Esophagus muscularis mucosa (tissue), 4 donors: ENCODE data around the gene SLCO4A1. TPM values are rescaled to one million over a fixed set of nuclear protein-coding genes. Genes with fewer than 3 reads are reported as not detected.

Experiments
- DNase-seq: peaks from one replicate; pipeline ENCODE4 v3.0.0-alpha.2; 2017; ENCODE audit errors: extremely low spot score
- H3K27ac ChIP-seq, 4 donors: fragments of 200-600 bp; sonication (generic); replicated peaks in 1 of 4; 1 replicate in 3 of 4; 2 replicates in 1 of 4; pipeline ENCODE4 v1.5.1; 2016 to 2019; ENCODE audit warnings: mild to moderate bottlenecking in 1 of 4
- H3K27me3 ChIP-seq, 4 donors: fragments of 200-600 bp; sonication (generic); one replicate each; pipeline versions ENCODE4 v1.5.1 to v1.6.0; 2016 to 2019
- H3K36me3 ChIP-seq, 4 donors: fragments of 200-600 bp; sonication (generic); one replicate each; pipeline ENCODE4 v1.5.1; 2016 to 2019
- H3K4me1 ChIP-seq, 4 donors: fragments of 200-600 bp; sonication (generic); one replicate each; pipeline ENCODE4 v1.5.1; 2016 to 2019
- H3K4me3 ChIP-seq, 4 donors: fragments of 200-600 bp; sonication (generic); 1 replicate in 2 of 4; 2 replicates in 2 of 4; pipeline ENCODE4 v1.5.1; 2016 to 2019; ENCODE audit warnings: mild to moderate bottlenecking in 4 of 4, moderate library complexity in 1 of 4
- H3K9me3 ChIP-seq, 4 donors: fragments of 200-600 bp; sonication (generic); 1 replicate in 3 of 4; 2 replicates in 1 of 4; pipeline ENCODE4 v1.5.1; 2016 to 2019
- EP300 ChIP-seq: sonication (generic); formaldehyde crosslinking; IDR thresholded peaks from one replicate; pipeline ENCODE4 v1.6.1; 2017; ENCODE audit warnings: antibody characterized with exemption
- POLR2A ChIP-seq: fragments of 450-650 bp; IDR thresholded peaks from one replicate; pipeline ENCODE4 v1.6.1; 2017; ENCODE audit warnings: antibody characterized with exemption, moderate library complexity, mild to moderate bottlenecking, low read depth
- POLR2AphosphoS5 ChIP-seq, 2 donors: sonication (generic); formaldehyde crosslinking; IDR thresholded peaks; one replicate each; pipeline ENCODE4 v1.6.1; 2017; ENCODE audit warnings: antibody characterized with exemption in 2 of 2
- WGBS: methylation state at CpG from one replicate; pipeline ENCODE4 v1.1.5; 2018; 5-methylcytosine and 5-hydroxymethylcytosine counted together
- intact Hi-C: fragments of 100-400 bp; cut with DNase I; formaldehyde crosslinking; loops from one replicate; pipeline ENCODE4 v1.15.1; 2023
- total RNA-seq, 4 donors: library from RNA; depleted of rRNA; stranded (reverse); fragments of >200 nt; gene quantifications; one replicate each; pipeline versions ENCODE4 v1.1.0 to v1.2.1, GENCODE V29; 2016
- TF ChIP-seq, protein P1 (sequence below), 3 experiments: fragments of 200-600 bp in 2 of 3; fragments of 450-650 bp in 1 of 3; sonication (generic) in 2 of 3; IDR thresholded peaks; one replicate each; pipeline ENCODE4 v1.5.1; 2017 to 2019; ENCODE audit warnings: antibody characterized with exemption in 3 of 3, mild to moderate bottlenecking in 2 of 3, moderate library complexity in 1 of 3

The SLCO4A1 gene
- total RNA-seq, 4 donors from 2014 or later = 10.0 to 42.4 (median 30.1) TPM

DNA sequence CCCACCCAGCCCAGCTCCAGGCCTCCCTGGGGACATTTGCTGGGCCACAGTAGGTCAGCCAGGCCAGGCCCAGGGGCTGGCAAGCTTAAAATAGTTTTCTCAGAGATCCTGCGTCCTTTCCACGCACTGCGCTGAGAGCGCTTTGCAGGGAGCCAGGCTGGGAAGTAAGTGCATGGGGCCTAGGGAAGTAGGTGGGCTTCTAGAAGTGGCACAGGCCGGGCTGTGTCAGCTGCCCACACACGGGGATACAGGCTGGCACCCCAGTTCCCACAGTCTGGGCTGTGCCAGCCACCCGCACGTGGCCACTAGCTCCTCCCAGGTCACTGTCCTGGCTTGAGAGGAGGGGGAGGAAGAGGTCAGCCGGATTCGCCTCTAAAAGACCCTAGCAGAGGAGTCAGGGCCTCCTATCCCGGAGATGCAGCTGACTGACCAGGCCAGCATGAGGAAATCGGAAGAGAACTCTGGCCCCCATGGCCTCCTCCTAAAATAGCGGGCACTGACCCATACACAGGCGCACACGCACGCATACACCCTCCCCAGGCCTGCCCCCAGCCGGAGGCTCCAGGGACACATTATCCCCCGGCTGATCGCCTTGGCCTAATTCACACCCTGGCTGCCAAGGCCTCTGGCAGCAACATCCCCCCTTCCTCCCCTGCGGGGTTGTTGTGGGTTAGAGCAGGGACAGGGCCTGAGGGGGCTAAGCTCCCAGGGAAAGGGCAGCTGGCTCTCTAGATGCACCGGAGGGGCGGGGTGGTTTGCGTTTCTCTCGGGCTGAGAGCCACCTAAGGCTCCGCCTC, 5.4 kb downstream of the SLCO4A1 start:
- intact Hi-C loops = no loop called here

DNA sequence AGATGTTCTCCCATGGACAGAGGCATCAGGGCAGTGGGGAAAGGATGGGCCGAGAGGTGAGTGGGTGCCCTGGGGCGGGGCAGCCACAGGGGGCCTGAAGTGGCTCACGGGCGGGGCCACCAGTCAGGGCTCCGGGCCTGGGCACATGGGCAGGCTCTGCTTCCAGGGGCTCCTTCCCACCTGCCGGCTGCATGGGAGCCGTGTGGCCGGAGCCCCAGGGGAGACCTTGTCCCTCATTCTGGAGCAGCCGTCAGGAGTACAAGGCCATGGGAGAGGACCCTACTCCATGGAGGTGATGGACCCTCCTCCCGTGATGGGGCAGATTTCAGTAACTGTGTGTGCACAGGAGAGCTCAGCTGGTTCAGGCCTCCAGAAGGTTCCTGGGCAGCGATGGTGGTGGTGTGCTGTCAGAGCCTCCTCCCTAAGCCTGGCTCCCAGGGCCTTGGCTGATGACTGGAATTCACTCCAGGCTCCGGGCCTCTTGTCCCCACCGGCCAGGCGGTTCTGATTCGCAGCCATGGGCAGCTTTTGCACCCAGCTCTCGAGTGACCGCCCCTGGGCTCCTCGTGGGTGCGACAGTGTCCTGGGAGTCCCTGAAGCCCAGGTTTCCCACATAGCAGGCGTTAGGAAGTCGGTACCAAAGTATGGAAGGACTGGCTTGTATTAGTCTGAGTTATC, 6.2 kb downstream of the SLCO4A1 start:
- DNase-seq = no peak
- TF ChIP-seq, protein P1, sequence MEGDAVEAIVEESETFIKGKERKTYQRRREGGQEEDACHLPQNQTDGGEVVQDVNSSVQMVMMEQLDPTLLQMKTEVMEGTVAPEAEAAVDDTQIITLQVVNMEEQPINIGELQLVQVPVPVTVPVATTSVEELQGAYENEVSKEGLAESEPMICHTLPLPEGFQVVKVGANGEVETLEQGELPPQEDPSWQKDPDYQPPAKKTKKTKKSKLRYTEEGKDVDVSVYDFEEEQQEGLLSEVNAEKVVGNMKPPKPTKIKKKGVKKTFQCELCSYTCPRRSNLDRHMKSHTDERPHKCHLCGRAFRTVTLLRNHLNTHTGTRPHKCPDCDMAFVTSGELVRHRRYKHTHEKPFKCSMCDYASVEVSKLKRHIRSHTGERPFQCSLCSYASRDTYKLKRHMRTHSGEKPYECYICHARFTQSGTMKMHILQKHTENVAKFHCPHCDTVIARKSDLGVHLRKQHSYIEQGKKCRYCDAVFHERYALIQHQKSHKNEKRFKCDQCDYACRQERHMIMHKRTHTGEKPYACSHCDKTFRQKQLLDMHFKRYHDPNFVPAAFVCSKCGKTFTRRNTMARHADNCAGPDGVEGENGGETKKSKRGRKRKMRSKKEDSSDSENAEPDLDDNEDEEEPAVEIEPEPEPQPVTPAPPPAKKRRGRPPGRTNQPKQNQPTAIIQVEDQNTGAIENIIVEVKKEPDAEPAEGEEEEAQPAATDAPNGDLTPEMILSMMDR (IDR thresholded peaks at IDR 0.05) = no peak
- TF ChIP-seq EP300 = no peak
- no peak for TF ChIP-seq POLR2A
- TF ChIP-seq POLR2AphosphoS5 (IDR thresholded peaks at IDR 0.05) = no peak
- intact Hi-C loops = no loop called here
- H3K4me1 ChIP-seq = peaks cover 55 to 74% (median 64%) of the 10 kb centered on the region in 4 donors
- H3K36me3 ChIP-seq = peaks cover 0 to 51% (median 5%) of the 10 kb centered on the region in 4 donors
- H3K27me3 ChIP-seq = peaks cover 0 to 35% (median 10%) of the 10 kb centered on the region in 4 donors
- WGBS = 80% methylated on average over 13 of the region's 21 CpGs
- H3K4me3 ChIP-seq = no peak overlapping the region
- H3K27ac ChIP-seq = peak overlapping the region; percentile 38 to 93 (median 56)
- no peaks in the 10 kb centered on the region for H3K9me3 ChIP-seq

More for the DNA sequence above, 5.4 kb downstream of the SLCO4A1 start:
- Histone ChIP-seq H3K27me3 (peaks cover 0 to 43% (median 17%) of the 10 kb centered on the region in 4 donors), H3K27ac (peak overlapping the region; percentile 38 to 93 (median 56)), H3K9me3 (no peaks in the 10 kb centered on the region), H3K4me3 (no peak overlapping the region), H3K4me1 (peaks cover 55 to 74% (median 64%) of the 10 kb centered on the region in 4 donors), H3K36me3 (peaks cover 0 to 47% (median 5%) of the 10 kb centered on the region in 4 donors)
- TF ChIP-seq POLR2AphosphoS5 (IDR thresholded peaks at IDR 0.05) = peak; percentile 22 to 34
- no peak for TF ChIP-seq EP300
- whole genome bisulfite sequencing = 86% methylated on average over 15 of the region's 25 CpGs
- no peak for DNase-seq

- DNase-seq = no peak
- no peak for TF ChIP-seq POLR2AphosphoS5 (IDR thresholded peaks at IDR 0.05)
- TF ChIP-seq EP300 = no peak
- TF ChIP-seq POLR2A = no peak
- TF ChIP-seq, protein P1 (IDR thresholded peaks at IDR 0.05) = no peak
- Histone ChIP-seq H3K36me3 (peaks cover 0 to 54% (median 5%) of the 10 kb centered on the region in 4 donors), H3K9me3 (no peaks in the 10 kb centered on the region), H3K27ac (peak overlapping the region; percentile 38 to 93 (median 56)), H3K4me3 (no peak overlapping the region), H3K27me3 (peaks cover 0 to 29% (median 3%) of the 10 kb centered on the region in 4 donors), H3K4me1 (peaks cover 57 to 72% (median 63%) of the 10 kb centered on the region in 4 donors)
- intact Hi-C loops = no loop called here
- WGBS = 73% methylated on average over 2 of the region's 6 CpGs
Observed at GRCh38 chr20:62649140-62649539, 6.8 kb downstream of the SLCO4A1 start.

DNA sequence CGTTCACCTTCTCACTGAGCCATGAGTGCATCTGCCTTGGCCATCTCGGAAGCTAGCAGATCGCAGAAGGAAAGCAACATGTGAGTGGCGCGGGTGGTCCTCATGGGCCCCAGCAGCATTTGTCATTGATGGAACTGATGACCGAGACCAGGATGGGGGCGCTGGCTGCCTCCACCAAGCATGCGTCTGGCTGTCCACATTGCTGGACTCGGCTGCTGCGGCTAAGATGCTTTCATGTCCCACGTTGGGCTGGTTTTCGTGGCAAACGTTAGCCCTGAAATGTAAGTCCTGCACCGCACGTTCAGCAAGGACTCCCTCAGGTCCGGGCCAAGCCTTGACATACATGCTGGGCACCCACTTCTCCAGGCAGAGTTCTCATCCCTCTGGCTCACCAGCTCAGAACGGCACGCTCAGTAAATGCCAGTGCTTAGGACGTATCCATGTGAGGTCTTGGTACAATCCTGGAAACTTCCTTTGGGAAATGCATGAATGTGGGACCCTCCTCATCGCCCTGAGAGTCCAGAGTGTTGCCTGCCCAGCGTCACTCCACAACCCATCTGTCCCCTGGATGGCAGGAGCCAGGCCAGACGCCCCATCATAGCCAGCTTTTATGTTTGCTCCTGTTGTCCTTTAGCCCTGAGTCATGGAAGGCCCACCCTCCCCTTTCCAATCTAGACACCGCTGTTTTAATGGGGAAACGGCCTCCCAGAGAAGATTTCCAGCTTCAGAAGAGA, 8.4 kb downstream of the SLCO4A1 start:
- 93% methylated on average over 21 of the region's 24 CpGs for WGBS
- intact Hi-C loops = loop anchor here (10.0 kb wide), 1 partner anchor 284 kb away; the partner anchor contains the start of gene GID8
- H3K27me3 ChIP-seq = peaks cover 0 to 13% (median 0%) of the 10 kb centered on the region in 4 donors
- no peak overlapping the region for H3K4me3 ChIP-seq
- H3K9me3 ChIP-seq = no peaks in the 10 kb centered on the region
- peak overlapping the region; percentile 93 to 94 (median 94) for H3K27ac ChIP-seq
- TF ChIP-seq POLR2A (no peak), POLR2AphosphoS5 (IDR thresholded peaks at IDR 0.05) (no peak), EP300 (no peak)
- TF ChIP-seq, protein P1 (IDR thresholded peaks at IDR 0.05) = no peak
- peaks cover 60 to 71% (median 61%) of the 10 kb centered on the region in 4 donors for H3K4me1 ChIP-seq
- DNase-seq = no peak
- H3K36me3 ChIP-seq = peaks cover 0 to 58% (median 4%) of the 10 kb centered on the region in 4 donors
